GM23248 (cell line): ENCODE measurements around the gene SPATS1.

Experiments
- EZH2 ChIP-seq: fragments of 200-600 bp; sonication (generic); IDR thresholded peaks from 2 replicates; pipeline ENCODE4 v1.6.1; 2018; ENCODE audit warnings: antibody characterized with exemption, mild to moderate bottlenecking; ENCODE audit not compliant: insufficient read depth, poor library complexity, severe bottlenecking
- EZH2phosphoT487 ChIP-seq: fragments of 200-600 bp; sonication (generic); IDR thresholded peaks from 2 replicates; pipeline ENCODE4 v1.6.1; 2018; ENCODE audit warnings: antibody characterized with exemption, moderate library complexity, mild to moderate bottlenecking, low read depth; ENCODE audit not compliant: insufficient read depth

DNA sequence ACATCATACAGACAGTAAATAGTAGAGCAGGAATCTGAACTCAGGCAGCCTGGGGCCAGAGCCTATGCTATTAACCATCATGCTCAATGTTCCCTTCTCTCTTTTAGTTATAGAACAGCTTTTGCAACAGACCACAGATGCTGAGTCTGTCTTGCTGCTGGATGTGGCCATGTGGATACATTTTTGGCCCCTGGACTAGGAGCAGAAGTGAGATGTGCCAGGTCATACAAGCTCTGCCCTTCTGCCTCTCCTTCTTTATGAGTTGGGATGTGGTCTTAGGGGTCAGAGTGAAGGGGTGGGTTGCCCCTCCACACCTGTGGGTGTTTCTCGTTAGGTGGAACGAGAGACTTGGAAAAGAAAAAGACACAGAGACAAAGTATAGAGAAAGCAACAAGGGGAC lies 14.7 kb upstream of the SPATS1 start:
- no peak for TF ChIP-seq EZH2
- TF ChIP-seq EZH2phosphoT487: no peak
